SK-N-MC (cell line): ENCODE measurements around the gene CREB5.

Experiments used
- DNase-seq: peaks from one replicate; pipeline ENCODE4 v3.0.0-alpha.2; 2011; ENCODE audit warnings: low read depth, low spot score
- H3K27ac ChIP-seq: fragments of 200-600 bp; sonication (generic); 2 replicates; pipeline ENCODE4 v1.5.1; 2016; ENCODE audit warnings: mixed run types
- H3K36me3 ChIP-seq: fragments of 200-600 bp; sonication (generic); 2 replicates; pipeline ENCODE4 v1.6.1; 2017; ENCODE audit warnings: antibody characterized with exemption, low read length, mixed read lengths; ENCODE audit not compliant: insufficient read depth
- H3K4me3 ChIP-seq: fragments of 200-600 bp; sonication (generic); 2 replicates; pipeline ENCODE4 v1.5.1; 2016
- H3K9ac ChIP-seq: fragments of 200-600 bp; sonication (generic); 2 replicates; pipeline ENCODE4 v1.8.0; 2017; ENCODE audit warnings: mixed run types, mixed read lengths; ENCODE audit not compliant: insufficient read length
- H3K9me3 ChIP-seq: fragments of 200-600 bp; sonication (generic); 2 replicates; pipeline ENCODE4 v1.6.1; 2017; ENCODE audit warnings: low read depth, mild to moderate bottlenecking, antibody characterized with exemption, low read length, moderate library complexity, mixed read lengths
- EZH2 ChIP-seq: fragments of 200-600 bp; sonication (generic); IDR thresholded peaks from one replicate; pipeline ENCODE4 v1.6.1; 2017; ENCODE audit warnings: antibody characterized with exemption
- FOXP2 ChIP-seq: optimal IDR thresholded peaks from 2 replicates; pipeline ENCODE3; 2011; ENCODE audit warnings: mild to moderate bottlenecking, moderate library complexity; ENCODE audit not compliant: insufficient read depth; ENCODE audit errors: extremely low read length, control extremely low read depth
- POLR2AphosphoS5 ChIP-seq: IDR thresholded peaks from 2 replicates; pipeline ENCODE4 v1.6.1; 2012; ENCODE audit warnings: mild to moderate bottlenecking, low read depth, low read length, borderline replicate concordance

Gene CREB5

DNA sequence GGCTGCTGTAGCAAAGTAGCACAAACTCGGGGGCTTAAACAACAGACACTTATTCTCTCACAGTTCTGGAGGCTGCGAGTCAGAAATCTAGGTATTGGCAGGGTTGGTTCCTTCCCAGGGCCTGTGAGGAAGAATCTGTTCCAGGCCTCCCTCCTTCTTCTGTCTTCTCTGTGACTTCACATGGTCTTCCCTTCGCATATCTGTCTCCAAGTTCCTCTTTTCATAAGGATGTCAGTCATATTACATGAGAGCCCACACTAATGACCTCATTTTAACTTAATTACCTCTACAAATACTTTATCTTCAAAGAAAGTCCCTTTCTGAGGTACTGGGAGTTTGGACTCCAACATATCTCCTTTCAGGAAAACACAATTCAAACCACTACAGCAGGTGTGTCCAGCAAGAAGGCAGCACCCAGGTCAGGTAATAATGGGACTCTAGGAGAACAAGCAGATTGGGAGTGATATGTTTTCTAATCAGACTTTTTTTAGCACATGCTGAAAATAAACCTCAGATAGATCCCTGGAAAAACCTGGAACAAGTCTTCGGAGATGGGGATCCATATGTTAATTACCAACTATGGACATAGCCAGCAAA is 11.7 kb downstream of the CREB5 start:
- Histone ChIP-seq H3K4me3 (no peak overlapping the region), H3K36me3 (no peaks in the 10 kb centered on the region), H3K9ac (no peak overlapping the region), H3K27ac (no peak overlapping the region), H3K9me3 (no peaks in the 10 kb centered on the region)
- no peak for DNase-seq
- TF ChIP-seq EZH2 (no peak), FOXP2 (no peak), POLR2AphosphoS5 (no peak)

DNA sequence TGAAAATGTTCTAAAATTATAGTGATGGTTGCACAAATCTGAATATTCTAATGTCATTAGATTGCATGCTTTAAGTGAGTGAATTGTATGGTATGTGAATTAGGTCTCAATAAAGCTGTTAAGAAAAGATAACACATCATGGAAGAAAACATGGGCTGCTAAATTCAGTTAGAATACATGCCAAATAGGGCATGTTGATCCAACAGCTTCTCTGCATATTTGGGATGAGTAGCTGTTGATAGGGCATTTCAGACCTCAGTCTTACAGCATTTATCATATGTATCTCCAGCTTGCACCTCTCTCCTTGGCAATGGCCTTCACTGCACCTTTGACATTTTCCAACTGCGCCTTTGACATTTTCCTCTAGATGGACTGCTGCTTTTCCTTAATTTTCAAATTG is 13.2 kb downstream of the CREB5 start:
- Histone ChIP-seq H3K4me3 (no peak overlapping the region), H3K9ac (no peak overlapping the region), H3K9me3 (no peaks in the 10 kb centered on the region), H3K36me3 (no peaks in the 10 kb centered on the region), H3K27ac (no peak overlapping the region)
- no peak for DNase-seq
- TF ChIP-seq EZH2 (no peak), POLR2AphosphoS5 (no peak), FOXP2 (no peak)

GRCh38 chr7:28427236-28427635 is 14.9 kb downstream of the CREB5 start:
- no peak overlapping the region for H3K27ac ChIP-seq

GRCh38 chr7:28430616-28431015 is 18.3 kb downstream of the CREB5 start:
- Histone ChIP-seq H3K36me3 (no peaks in the 10 kb centered on the region), H3K9me3 (no peaks in the 10 kb centered on the region), H3K9ac (no peak overlapping the region), H3K27ac (no peak overlapping the region), H3K4me3 (no peak overlapping the region)
- no peak for DNase-seq
- no peak for TF ChIP-seq EZH2
- TF ChIP-seq POLR2AphosphoS5, result no peak
- no peak for TF ChIP-seq FOXP2

More at GRCh38 chr7:28427236-28427635, 14.9 kb downstream of the CREB5 start:
- H3K4me3 ChIP-seq, result no peak overlapping the region
- no peak for TF ChIP-seq POLR2AphosphoS5
- TF ChIP-seq EZH2, result no peak
- no peak for TF ChIP-seq FOXP2
- no peaks in the 10 kb centered on the region for H3K36me3 ChIP-seq
- H3K9me3 ChIP-seq, result no peaks in the 10 kb centered on the region
- DNase-seq, result no peak
- H3K9ac ChIP-seq, result no peak overlapping the region

GRCh38 chr7:28432105-28432504 is 19.8 kb downstream of the CREB5 start:
- H3K27ac ChIP-seq, result no peak overlapping the region
- no peak overlapping the region for H3K9ac ChIP-seq
- TF ChIP-seq POLR2AphosphoS5 (no peak), FOXP2 (no peak), EZH2 (no peak)
- H3K36me3 ChIP-seq, result no peaks in the 10 kb centered on the region
- no peak overlapping the region for H3K4me3 ChIP-seq
- no peaks in the 10 kb centered on the region for H3K9me3 ChIP-seq
- DNase-seq, result no peak

DNA sequence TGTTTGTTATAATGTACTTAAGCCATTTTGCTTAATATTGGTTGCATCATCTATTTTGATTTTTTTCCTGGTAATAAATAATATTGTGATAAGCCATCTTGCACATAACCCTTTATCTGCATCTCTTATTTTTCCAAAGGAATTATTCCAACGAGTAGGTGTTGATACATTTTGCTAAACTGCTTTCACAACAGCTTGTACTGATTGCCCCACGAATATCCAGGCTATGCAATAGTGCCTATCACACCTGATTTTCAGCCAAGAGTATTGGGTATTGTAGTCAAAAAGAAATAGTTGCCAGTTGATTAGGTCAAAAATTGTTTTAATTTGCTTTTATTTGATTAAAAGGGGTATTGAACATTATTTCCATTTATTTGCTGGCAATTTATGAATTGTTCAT is 20.7 kb downstream of the CREB5 start:
- Histone ChIP-seq H3K9ac (no peak overlapping the region), H3K4me3 (no peak overlapping the region), H3K36me3 (no peaks in the 10 kb centered on the region), H3K27ac (no peak overlapping the region), H3K9me3 (no peaks in the 10 kb centered on the region)
- no peak for TF ChIP-seq POLR2AphosphoS5
- no peak for TF ChIP-seq EZH2
- TF ChIP-seq FOXP2, result no peak
- DNase-seq, result no peak

DNA sequence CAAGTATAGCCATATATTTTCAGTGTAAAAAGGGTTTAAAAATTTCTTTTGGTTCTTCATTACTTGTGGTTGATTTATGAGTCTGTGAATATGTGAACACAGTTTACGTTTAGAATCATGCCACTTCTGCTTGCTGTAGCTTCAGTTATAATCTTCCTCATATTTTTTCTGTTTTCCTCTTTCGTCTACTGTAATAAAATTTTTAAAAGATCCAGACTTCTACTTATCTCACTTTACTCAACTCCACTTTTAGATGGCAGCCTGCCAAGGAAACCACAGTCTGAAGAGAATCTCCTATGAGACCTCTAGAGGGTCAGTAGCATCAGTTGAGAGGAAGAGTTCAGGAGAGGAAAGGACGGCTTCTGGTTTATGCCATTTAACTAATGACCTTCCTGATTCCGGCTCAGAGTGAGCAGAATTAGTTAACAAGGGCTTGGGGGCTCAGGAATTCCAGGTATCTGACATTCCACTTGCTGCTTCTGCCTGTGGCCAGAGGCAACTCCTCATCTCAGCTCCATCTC is 21.4 kb downstream of the CREB5 start:
- Histone ChIP-seq H3K9me3 (no peaks in the 10 kb centered on the region), H3K4me3 (no peak overlapping the region), H3K9ac (no peak overlapping the region), H3K36me3 (no peaks in the 10 kb centered on the region), H3K27ac (no peak overlapping the region)
- TF ChIP-seq EZH2, result no peak
- no peak for TF ChIP-seq FOXP2
- no peak for TF ChIP-seq POLR2AphosphoS5
- peak; percentile 30 for DNase-seq

DNA sequence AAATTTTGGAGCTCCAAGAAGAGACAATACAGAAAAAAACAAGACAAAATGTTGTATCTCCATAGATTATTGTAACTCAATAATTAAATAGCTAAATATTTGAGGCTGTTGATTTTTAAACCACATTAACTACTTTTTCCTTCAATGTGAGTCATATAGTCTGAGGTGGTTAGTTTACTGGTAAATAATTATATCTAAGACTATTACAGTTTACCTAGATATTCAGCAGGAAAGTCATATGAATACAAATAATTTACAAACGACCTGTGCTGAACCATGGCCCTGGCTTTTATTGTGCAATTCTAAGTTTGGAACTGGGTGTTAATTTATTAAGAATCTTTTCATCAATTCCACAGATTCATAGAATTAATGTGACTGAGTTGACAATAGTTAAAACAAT is 22.2 kb downstream of the CREB5 start:
- no peak overlapping the region for H3K4me3 ChIP-seq
- no peak overlapping the region for H3K27ac ChIP-seq
- no peak for TF ChIP-seq POLR2AphosphoS5
- TF ChIP-seq FOXP2, result no peak
- no peak for TF ChIP-seq EZH2
- H3K9ac ChIP-seq, result no peak overlapping the region
- no peak for DNase-seq
- H3K36me3 ChIP-seq, result no peaks in the 10 kb centered on the region
- no peaks in the 10 kb centered on the region for H3K9me3 ChIP-seq

DNA sequence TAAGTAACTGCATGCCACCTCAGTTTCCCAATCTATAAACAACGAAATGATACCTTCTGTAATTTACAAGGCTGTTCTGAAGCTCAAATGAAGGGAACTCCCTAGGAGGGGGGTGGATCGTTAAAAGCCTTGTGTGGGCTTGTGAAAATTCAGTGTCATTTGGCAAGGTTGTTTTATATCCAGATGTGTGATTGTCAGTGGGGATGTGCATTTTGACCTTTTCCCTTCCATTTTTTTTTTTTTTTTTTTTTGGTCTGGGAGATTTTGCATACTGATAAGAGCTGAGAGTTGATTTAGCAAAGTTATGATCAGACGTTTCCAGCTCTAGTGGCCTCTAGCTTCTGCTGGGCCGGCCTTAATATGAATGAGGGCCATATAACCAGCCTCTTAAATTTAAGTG is 22.8 kb downstream of the CREB5 start:
- TF ChIP-seq POLR2AphosphoS5 (no peak), FOXP2 (no peak), EZH2 (no peak)
- Histone ChIP-seq H3K9me3 (no peaks in the 10 kb centered on the region), H3K36me3 (no peaks in the 10 kb centered on the region), H3K9ac (no peak overlapping the region), H3K4me3 (no peak overlapping the region), H3K27ac (no peak overlapping the region)
- DNase-seq, result no peak

- DNase-seq, result no peak
- no peaks in the 10 kb centered on the region for H3K9me3 ChIP-seq
- TF ChIP-seq POLR2AphosphoS5 (no peak), FOXP2 (no peak), EZH2 (no peak)
- H3K27ac ChIP-seq, result no peak overlapping the region
- H3K9ac ChIP-seq, result no peak overlapping the region
- no peaks in the 10 kb centered on the region for H3K36me3 ChIP-seq
- H3K4me3 ChIP-seq, result no peak overlapping the region
These were observed 23.5 kb downstream of the CREB5 start for GRCh38 chr7:28435732-28436378.
